Astrocyte of the spinal cord (primary cell): Measurements from ENCODE around the gene OR2M2.

Experiments used
- DNase-seq: peaks from one replicate; pipeline ENCODE4 v3.0.0; 2011; ENCODE audit warnings: low read depth, low spot score
- H3K4me3 ChIP-seq: 2 replicates; pipeline ENCODE4 v1.5.1; 2011; ENCODE audit warnings: low read depth, mild to moderate bottlenecking, low read length, moderate library complexity
- in situ Hi-C: cut with HindIII; loops from 2 replicates; pipeline ENCODE4 v1.10.0; 2017; ENCODE audit warnings: low sequenced_read_pairs
- TF ChIP-seq, protein P1 (sequence below): IDR thresholded peaks from 2 replicates; pipeline ENCODE4 v1.5.1; 2012; ENCODE audit warnings: low read depth, mild to moderate bottlenecking, low read length, inconsistent platforms

The OR2M2 gene

DNA sequence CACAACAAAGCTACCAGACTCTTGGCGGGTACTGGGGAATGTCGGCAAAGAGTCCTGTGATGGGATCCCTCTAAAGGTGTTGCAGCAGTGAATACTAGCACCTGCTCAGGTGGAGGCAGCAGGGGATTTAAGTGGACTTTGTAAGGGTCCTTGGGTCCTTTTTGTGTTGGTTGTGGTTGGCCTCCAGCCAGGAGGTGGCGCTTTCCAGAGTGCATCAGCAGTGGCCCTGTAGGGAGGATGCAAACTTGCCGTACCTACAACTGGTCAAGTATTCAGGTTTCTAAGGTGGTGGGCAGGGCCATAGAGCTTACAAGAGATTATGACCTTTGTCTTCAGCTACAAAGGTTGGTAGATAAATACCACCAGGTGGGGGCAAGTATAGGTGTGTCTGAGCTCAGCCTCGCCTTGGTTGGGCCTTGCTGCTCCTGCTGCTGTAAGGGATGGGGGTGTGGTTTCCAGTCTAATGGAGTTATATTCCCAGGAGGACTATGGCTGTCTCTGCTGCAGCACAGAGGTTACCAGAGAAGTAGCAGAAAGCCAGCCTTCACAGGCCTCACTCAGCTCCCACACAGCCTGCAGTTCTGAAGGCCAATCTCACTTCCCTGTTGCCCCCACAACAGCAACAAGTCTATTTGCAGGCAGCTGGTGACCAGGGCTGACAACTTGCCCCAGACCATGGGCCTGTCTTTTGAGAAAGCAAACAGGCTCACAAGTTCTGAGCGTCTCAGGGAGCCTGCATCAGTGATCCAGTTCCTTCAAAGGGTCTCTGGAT lies 22.4 kb upstream of the OR2M2 start:
- TF ChIP-seq, protein P1, sequence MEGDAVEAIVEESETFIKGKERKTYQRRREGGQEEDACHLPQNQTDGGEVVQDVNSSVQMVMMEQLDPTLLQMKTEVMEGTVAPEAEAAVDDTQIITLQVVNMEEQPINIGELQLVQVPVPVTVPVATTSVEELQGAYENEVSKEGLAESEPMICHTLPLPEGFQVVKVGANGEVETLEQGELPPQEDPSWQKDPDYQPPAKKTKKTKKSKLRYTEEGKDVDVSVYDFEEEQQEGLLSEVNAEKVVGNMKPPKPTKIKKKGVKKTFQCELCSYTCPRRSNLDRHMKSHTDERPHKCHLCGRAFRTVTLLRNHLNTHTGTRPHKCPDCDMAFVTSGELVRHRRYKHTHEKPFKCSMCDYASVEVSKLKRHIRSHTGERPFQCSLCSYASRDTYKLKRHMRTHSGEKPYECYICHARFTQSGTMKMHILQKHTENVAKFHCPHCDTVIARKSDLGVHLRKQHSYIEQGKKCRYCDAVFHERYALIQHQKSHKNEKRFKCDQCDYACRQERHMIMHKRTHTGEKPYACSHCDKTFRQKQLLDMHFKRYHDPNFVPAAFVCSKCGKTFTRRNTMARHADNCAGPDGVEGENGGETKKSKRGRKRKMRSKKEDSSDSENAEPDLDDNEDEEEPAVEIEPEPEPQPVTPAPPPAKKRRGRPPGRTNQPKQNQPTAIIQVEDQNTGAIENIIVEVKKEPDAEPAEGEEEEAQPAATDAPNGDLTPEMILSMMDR: no peak
- no peak overlapping the region for H3K4me3 ChIP-seq
- in situ Hi-C loops: no loop called here
- DNase-seq: no peak

- in situ Hi-C loops: no loop called here
- DNase-seq: no peak
- no peak overlapping the region for H3K4me3 ChIP-seq
- TF ChIP-seq, protein P1: no peak
These were observed 18.7 kb upstream of the OR2M2 start for GRCh38 chr1:248155927-248156326.

DNA sequence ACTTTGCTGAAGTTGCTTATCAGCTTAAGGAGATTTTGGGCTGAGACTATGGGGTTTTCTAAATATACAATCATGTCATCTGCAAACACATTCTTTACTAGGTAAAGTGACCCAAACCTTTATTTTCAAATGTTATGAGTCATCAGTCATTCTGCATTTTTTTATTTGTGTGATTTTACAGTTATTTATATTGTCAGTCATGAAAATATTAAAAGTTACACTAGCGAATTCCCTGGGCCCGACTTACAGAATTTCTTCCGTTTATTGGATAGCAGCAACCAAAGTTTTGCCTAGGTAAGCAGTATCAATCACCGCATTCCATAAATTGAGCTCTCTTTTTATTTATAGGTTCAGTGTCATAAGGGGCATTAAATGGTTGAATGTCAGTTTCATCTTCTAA lies 15.9 kb upstream of the OR2M2 start:
- H3K4me3 ChIP-seq: no peak overlapping the region
- no peak for DNase-seq
- in situ Hi-C loops: no loop called here
- TF ChIP-seq, protein P1: no peak

DNA sequence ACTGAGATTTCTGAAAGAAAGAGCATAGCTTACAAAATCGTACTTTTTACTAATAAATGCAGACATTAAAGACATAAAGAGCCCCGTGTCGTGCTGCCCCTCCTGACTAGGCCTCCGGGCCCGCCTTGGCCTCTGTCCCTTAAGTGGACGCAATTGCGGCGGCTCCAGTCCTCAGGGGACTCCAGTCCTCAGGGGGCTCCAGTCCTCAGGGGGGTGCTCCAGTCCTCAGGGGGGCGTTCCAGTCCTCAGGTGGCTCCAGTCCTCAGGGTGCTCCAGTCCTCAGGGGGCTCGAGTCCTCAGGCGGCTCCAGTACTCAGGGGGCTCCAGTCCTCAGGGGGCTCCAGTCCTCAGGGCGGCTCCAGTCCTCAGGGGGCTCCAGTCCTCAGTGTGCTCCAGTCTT lies 10.6 kb upstream of the OR2M2 start:
- no peak overlapping the region for H3K4me3 ChIP-seq
- TF ChIP-seq, protein P1: no peak
- no peak for DNase-seq
- in situ Hi-C loops: no loop called here

- TF ChIP-seq, protein P1: no peak
- DNase-seq: no peak
- H3K4me3 ChIP-seq: no peak overlapping the region
- in situ Hi-C loops: no loop called here
These were observed 9.4 kb upstream of the OR2M2 start for GRCh38 chr1:248165186-248165585.

DNA sequence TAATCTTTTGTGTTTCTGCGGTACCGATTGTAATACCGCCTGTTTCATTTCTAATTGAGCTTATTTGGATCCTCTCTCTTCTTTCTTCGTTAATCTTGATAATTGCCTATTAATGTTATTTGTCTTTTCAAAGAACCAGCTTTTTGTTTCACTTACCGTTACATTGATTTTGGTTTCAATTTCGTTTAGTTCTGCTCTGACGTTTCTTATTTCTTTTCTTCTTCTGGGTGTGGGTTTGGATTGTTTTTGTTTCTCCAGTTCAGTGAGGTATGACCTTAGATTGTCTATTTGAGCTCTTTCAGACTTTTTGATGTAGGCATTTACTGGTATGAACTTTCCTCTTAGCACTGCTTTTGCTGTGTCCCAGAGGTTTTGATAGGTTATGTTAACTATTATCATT lies 9.4 kb downstream of the OR2M2 start:
- TF ChIP-seq, protein P1: no peak
- in situ Hi-C loops: no loop called here
- no peak for DNase-seq
- H3K4me3 ChIP-seq: no peak overlapping the region
